LHCN-M2 (cell line): ENCODE results near the gene DEFB116. TPM values are rescaled to one million over a fixed set of nuclear protein-coding genes. Genes with fewer than 3 reads are reported as not detected.
"Not testable (repeated sequence)": the region's sequence is repeated elsewhere in the genome, so short reads cannot be mapped to it uniquely, and the experiment has no call there.

Source experiments
- DNase-seq: peaks from one replicate; pipeline ENCODE4 v3.0.0-alpha.2; 2012; ENCODE audit warnings: low read depth
- polyA plus RNA-seq: library from polyadenylated mRNA; unstranded; fragments of >200 nt; gene quantifications from one replicate; pipeline ENCODE4 v1.2.1, GENCODE V29; 2012; ENCODE audit warnings: missing spikeins
- total RNA-seq: library from RNA; depleted of rRNA; stranded (reverse); fragments of >200 nt; gene quantifications from 2 replicates; pipeline ENCODE4 v1.2.3, GENCODE V29; 2014; rRNA removed

DEFB116 gene
- total RNA-seq, result not detected in 2 replicates
- not detected for polyA plus RNA-seq

- no peak for DNase-seq
Measured at GRCh38 chr20:31308535-31309162, at the start of gene DEFB116. DEFB116 (minus strand) TSS chr20:31308585; CDS start chr20:31308585, 0 bp downstream.

GRCh38 chr20:31355981-31356380 is 47.6 kb upstream of the DEFB116 start:
- DNase-seq, result no peak

GRCh38 chr20:31341470-31341869 is 33.1 kb upstream of the DEFB116 start:
- no peak for DNase-seq

GRCh38 chr20:31330893-31331292 is 22.5 kb upstream of the DEFB116 start:
- DNase-seq, result no peak

GRCh38 chr20:31322504-31322903 is 14.1 kb upstream of the DEFB116 start:
- DNase-seq, result no peak

- DNase-seq, result not testable (repeated sequence)
Measured at GRCh38 chr20:31284964-31285363, 23.4 kb downstream of the DEFB116 start.

- no peak for DNase-seq
Measured at GRCh38 chr20:31278178-31278577, 30.2 kb downstream of the DEFB116 start.

- no peak for DNase-seq
Measured at GRCh38 chr20:31274441-31274840, 33.9 kb downstream of the DEFB116 start.

- no peak for DNase-seq
Measured at GRCh38 chr20:31260326-31260932, 48.0 kb downstream of the DEFB116 start.

- DNase-seq, result no peak
Measured at GRCh38 chr20:31257364-31257763, 51.0 kb downstream of the DEFB116 start, which contains the start of gene DEFB115. DEFB115 (plus strand) TSS chr20:31257664; CDS start chr20:31257664, 0 bp downstream.

- no peak for DNase-seq
Measured at GRCh38 chr20:31256959-31257358, 51.4 kb downstream of the DEFB116 start.

Other genes starting within 250 kb of the DEFB116 start
- not detected in 2 replicates for gene DEFB115, start 50.9 kb downstream of the DEFB116 start, total RNA-seq
- not detected in 2 replicates for gene DEFB118, start 60.0 kb upstream of the DEFB116 start, total RNA-seq
- gene DEFB119, start 82.0 kb upstream of the DEFB116 start, total RNA-seq, result not detected in 2 replicates
- not detected in 2 replicates for gene DEFB121, start 97.6 kb upstream of the DEFB116 start, total RNA-seq
- gene DEFB123, start 132.0 kb upstream of the DEFB116 start, total RNA-seq, result not detected in 2 replicates
- not detected in 2 replicates for gene DEFB124, start 166.5 kb upstream of the DEFB116 start, total RNA-seq
- gene REM1, start 166.7 kb upstream of the DEFB116 start, total RNA-seq, result not detected in 2 replicates
- gene HM13, start 205.9 kb upstream of the DEFB116 start, total RNA-seq, result 66.4 and 105 TPM in 2 replicates